IMR-90 (cell line): Measurements from ENCODE around the gene ORC2. TPM values are rescaled to one million over a fixed set of nuclear protein-coding genes. Genes with fewer than 3 reads are reported as not detected.

Source experiments
- ATAC-seq: fragments of 200-7000 bp; cut with Tn5 transposase; 2 replicates; pipeline ENCODE4 v1.9.1; 2020; ENCODE audit warnings: low read depth, mild to moderate bottlenecking, moderate library complexity
- BruUV-seq: library from RNA; stranded (reverse); fragments of 400-500 nt; replicated peaks from 2 replicates; lab custom pipeline; 2021; lab: Mats Ljungman, UMichigan
- CTCF ChIA-PET: fragments of 300-600 bp; formaldehyde crosslinking; extraction: SDS; loops from one replicate; lab custom pipeline; 2021; ENCODE audit warnings: antibody characterized with exemption; lab: Yijun Ruan, JAX
- POLR2A ChIA-PET: fragments of 300-600 bp; sonication (Branson Sonifier 250); formaldehyde crosslinking; loops from one replicate; lab custom pipeline; 2022; ENCODE audit warnings: antibody characterized with exemption; ENCODE audit not compliant: unreplicated experiment; lab: Charles Lee
- DNase-seq: peaks from one replicate; pipeline ENCODE4 v3.0.0; 2013
- H2AFZ ChIP-seq: replicated peaks from 2 replicates; pipeline ENCODE3; 2013; ENCODE audit warnings: low read length, mild to moderate bottlenecking; ENCODE audit not compliant: poor library complexity
- H2AK5ac ChIP-seq: 2 replicates; pipeline ENCODE4 v1.6.1; 2013; ENCODE audit warnings: low read depth, low read length, inconsistent platforms
- H2AK9ac ChIP-seq: replicated peaks from 2 replicates; pipeline ENCODE3; 2013; ENCODE audit warnings: mild to moderate bottlenecking, low read depth, low read length, moderate library complexity; ENCODE audit not compliant: poor library complexity
- H2BK120ac ChIP-seq: 2 replicates; pipeline ENCODE4 v1.6.1; 2013; ENCODE audit warnings: low read depth, low read length, inconsistent platforms
- H2BK15ac ChIP-seq: 3 replicates; pipeline ENCODE4 v1.6.1; 2013; ENCODE audit warnings: low read depth, low read length, inconsistent platforms
- H2BK20ac ChIP-seq: 2 replicates; pipeline ENCODE4 v1.6.1; 2013; ENCODE audit warnings: low read depth, mild to moderate bottlenecking, inconsistent platforms, low read length, moderate library complexity
- H2BK5ac ChIP-seq: 2 replicates; pipeline ENCODE4 v1.6.1; 2013; ENCODE audit warnings: mild to moderate bottlenecking, low read depth, low read length, inconsistent platforms; ENCODE audit not compliant: poor library complexity, severe bottlenecking
- H3K14ac ChIP-seq: replicated peaks from 2 replicates; pipeline ENCODE4 v1.6.1; 2013; ENCODE audit warnings: low read depth, low read length, inconsistent platforms
- H3K18ac ChIP-seq: 2 replicates; pipeline ENCODE4 v1.6.1; 2013; ENCODE audit warnings: low read depth, low read length, control low read depth
- H3K23ac ChIP-seq: 2 replicates; pipeline ENCODE4 v1.6.1; 2013; ENCODE audit warnings: low read depth, low read length, inconsistent platforms
- H3K27ac ChIP-seq: 2 replicates; pipeline ENCODE4 v1.5.1; 2013; ENCODE audit warnings: mild to moderate bottlenecking, control low read depth, low read length; ENCODE audit not compliant: insufficient read depth
- H3K27me3 ChIP-seq: 2 replicates; pipeline ENCODE4 v1.6.1; 2013; ENCODE audit warnings: low read length; ENCODE audit not compliant: control insufficient read depth, insufficient read depth
- H3K36me3 ChIP-seq: 2 replicates; pipeline ENCODE4 v1.6.1; 2013; ENCODE audit warnings: low read length, mixed read lengths; ENCODE audit not compliant: control insufficient read depth, insufficient read depth
- H3K4ac ChIP-seq: 2 replicates; pipeline ENCODE4 v1.6.1; 2013; ENCODE audit warnings: low read depth, low read length, inconsistent platforms
- H3K4me1 ChIP-seq: 2 replicates; pipeline ENCODE4 v1.6.1; 2013; ENCODE audit warnings: low read length, mixed read lengths; ENCODE audit not compliant: control insufficient read depth, insufficient read depth
- H3K4me2 ChIP-seq: 2 replicates; pipeline ENCODE4 v1.6.1; 2013; ENCODE audit warnings: low read depth, mild to moderate bottlenecking, control low read depth, low read length, moderate library complexity
- H3K4me3 ChIP-seq: 2 replicates; pipeline ENCODE4 v1.5.1; 2013; ENCODE audit warnings: low read depth, mild to moderate bottlenecking, control low read depth, low read length, moderate library complexity; ENCODE audit not compliant: insufficient read depth
- H3K56ac ChIP-seq: 2 replicates; pipeline ENCODE4 v1.6.1; 2013; ENCODE audit warnings: low read length, inconsistent platforms; ENCODE audit not compliant: insufficient read depth; ENCODE audit errors: extremely low read depth
- H3K79me1 ChIP-seq, 2 experiments: 2 replicates each; pipeline ENCODE4 v1.6.1; 2013; ENCODE audit warnings: low read length in 2 of 2, inconsistent platforms in 1 of 2, low read depth in 1 of 2
- H3K9ac ChIP-seq: 2 replicates; pipeline ENCODE4 v1.6.1; 2013; ENCODE audit warnings: low read depth, low read length, control low read depth
- H3K9me1 ChIP-seq: 2 replicates; pipeline ENCODE4 v1.6.1; 2013; ENCODE audit warnings: low read length, inconsistent platforms; ENCODE audit not compliant: insufficient read depth
- H3K9me3 ChIP-seq: 2 replicates; pipeline ENCODE4 v1.6.1; 2013; ENCODE audit warnings: low read length; ENCODE audit not compliant: control insufficient read depth, insufficient read depth
- H4K20me1 ChIP-seq: 2 replicates; pipeline ENCODE4 v1.6.1; 2013; ENCODE audit warnings: low read length, inconsistent platforms; ENCODE audit not compliant: insufficient read depth
- H4K5ac ChIP-seq: 2 replicates; pipeline ENCODE4 v1.6.1; 2013; ENCODE audit warnings: mild to moderate bottlenecking, low read depth, low read length, control low read depth
- H4K8ac ChIP-seq, 2 experiments: 2 replicates each; pipeline ENCODE4 v1.6.1; 2013; ENCODE audit warnings: low read depth in 2 of 2, low read length in 2 of 2, control low read depth in 1 of 2, inconsistent platforms in 1 of 2
- H4K91ac ChIP-seq: 2 replicates; pipeline ENCODE4 v1.6.1; 2013; ENCODE audit warnings: low read depth, low read length, inconsistent platforms; ENCODE audit not compliant: insufficient read depth
- BHLHE40 ChIP-seq: fragments of 150-350 bp; IDR thresholded peaks from 2 replicates; pipeline ENCODE4 v1.6.1; 2016; ENCODE audit warnings: mild to moderate bottlenecking, low read depth, low read length
- CEBPB ChIP-seq: IDR thresholded peaks from 2 replicates; pipeline ENCODE4 v1.6.1; 2012; ENCODE audit warnings: low read depth, low read length, improper control_type of control experiment
- ELK1 ChIP-seq: fragments of 150-350 bp; IDR thresholded peaks from 2 replicates; pipeline ENCODE4 v1.6.1; 2016; ENCODE audit warnings: low read depth, mild to moderate bottlenecking, low read length, moderate library complexity, borderline replicate concordance
- FOS ChIP-seq: fragments of 150-350 bp; IDR thresholded peaks from 2 replicates; pipeline ENCODE4 v1.6.1; 2016; ENCODE audit warnings: low read depth, low read length
- MXI1 ChIP-seq: IDR thresholded peaks from 2 replicates; pipeline ENCODE4 v1.6.1; 2012; ENCODE audit warnings: low read depth, mild to moderate bottlenecking, low read length, moderate library complexity, borderline replicate concordance
- NFE2L2 ChIP-seq: fragments of 150-350 bp; IDR thresholded peaks from 2 replicates; pipeline ENCODE4 v1.6.1; 2016; ENCODE audit warnings: low read depth, mild to moderate bottlenecking, low read length
- SMC3 ChIP-seq: fragments of 150-350 bp; IDR thresholded peaks from 2 replicates; pipeline ENCODE4 v1.6.1; 2016; ENCODE audit warnings: low read depth, mild to moderate bottlenecking, antibody characterized with exemption, low read length, moderate library complexity
- USF2 ChIP-seq: fragments of 150-350 bp; IDR thresholded peaks from 2 replicates; pipeline ENCODE4 v1.6.1; 2017; ENCODE audit warnings: mild to moderate bottlenecking, antibody characterized with exemption, low read length, low read depth
- WGBS, 2 experiments: methylation state at CpG; one replicate each; pipeline versions ENCODE4 v1.1.5 to v1.1.7; 2013; ENCODE audit warnings: missing lambda C conversion rate in 2 of 2; ENCODE audit not compliant: insufficient read length in 1 of 2; ENCODE audit errors: extremely low coverage in 2 of 2; 5-methylcytosine and 5-hydroxymethylcytosine counted together
- dilution Hi-C: fragments of 300-500 bp; cut with HindIII; formaldehyde crosslinking; loops from one replicate; pipeline ENCODE4 v1.14.3; 2018; ENCODE audit warnings: low sequenced_read_pairs; ENCODE audit not compliant: unreplicated experiment
- in situ Hi-C: fragments of 300-500 bp; cut with MboI; formaldehyde crosslinking; loops from 3 replicates; pipeline ENCODE4 v1.14.3; 2019; ENCODE audit warnings: low sequenced_read_pairs, inconsistent platforms, mixed read lengths
- intact Hi-C: fragments of 100-400 bp; cut with micrococcal nuclease; formaldehyde crosslinking; loops from 2 replicates; pipeline ENCODE4 v1.10.0; 2022
- polyA plus RNA-seq, 3 experiments: library from polyadenylated mRNA; depleted of rRNA; stranded (reverse); fragments of >200 nt; gene quantifications; 2 replicates each; pipeline ENCODE4 v1.2.3, GENCODE V29; 2012; ENCODE audit warnings: low replicate concordance in 1 of 3
- total RNA-seq: library from RNA; depleted of rRNA; stranded (reverse); fragments of >200 nt; gene quantifications from 2 replicates; pipeline ENCODE4 v1.2.3, GENCODE V29; 2012

Gene ORC2
- total and polyA plus RNA-seq, 2 of the 4 experiments (the other 2 are of a cell fraction), result 4.4 to 10.0 TPM

- H3K4me2 ChIP-seq, result peak overlapping the region; percentile 46; the same call in 1 of the 2 replicates
These were observed 22.3 kb upstream of the ORC2 start for GRCh38 chr2:200985799-200986198.

More at GRCh38 chr2:200985799-200986198, 22.3 kb upstream of the ORC2 start:
- no peak overlapping the region for H2AFZ ChIP-seq
- ATAC-seq (peak; percentile 80), DNase-seq (peak; percentile 84)
- ChIA-PET POLR2A (no interaction called here), CTCF (no interaction called here)
- H4K8ac ChIP-seq, result no peak overlapping the region
- no peak overlapping the region for H2BK15ac ChIP-seq
- TF ChIP-seq SMC3, result no peak
- no peak for TF ChIP-seq USF2
- no peak for TF ChIP-seq BHLHE40
- no peak for TF ChIP-seq CEBPB
- TF ChIP-seq ELK1, result no peak
- no peak for TF ChIP-seq NFE2L2
- no peak for TF ChIP-seq FOS
- TF ChIP-seq MXI1, result no peak
- intact Hi-C loops (loop anchor here (5.0 kb wide), 1 partner anchor 37 kb away; no protein-coding TSS in a partner anchor), in situ Hi-C loops (no loop called here), dilution Hi-C loops (no loop called here)
- no peaks in the 10 kb centered on the region for H3K9me3 ChIP-seq
- no peak overlapping the region for H2BK20ac ChIP-seq
- no peak overlapping the region for H3K4ac ChIP-seq
- H3K4me3 ChIP-seq, result no peak overlapping the region
- H3K36me3 ChIP-seq, result peaks cover 12% of the 10 kb centered on the region
- no peaks in the 10 kb centered on the region for H4K20me1 ChIP-seq
- H3K27me3 ChIP-seq, result no peaks in the 10 kb centered on the region
- no peak overlapping the region for H2AK9ac ChIP-seq
- no peak overlapping the region for H2AK5ac ChIP-seq
- H4K5ac ChIP-seq, result no peak overlapping the region
- no peak overlapping the region for H3K56ac ChIP-seq
- H3K4me1 ChIP-seq, result peaks cover 12% of the 10 kb centered on the region
- no CpG with 5 or more reads among the region's 2 CpGs for WGBS, 2 experiments
- no peak overlapping the region for H4K91ac ChIP-seq
- H3K23ac ChIP-seq, result no peak overlapping the region
- no peak overlapping the region for H3K27ac ChIP-seq
- H3K79me1 ChIP-seq, result peaks cover 5 to 16% of the 10 kb centered on the region in 2 experiments; a peak in 2 of 4 replicates
- BruUV-seq, result no TSS peak
- H3K9ac ChIP-seq, result no peak overlapping the region
- H2BK120ac ChIP-seq, result no peak overlapping the region
- H3K18ac ChIP-seq, result no peak overlapping the region; the same call in 1 of the 2 replicates
- no peak overlapping the region for H3K14ac ChIP-seq
- H2BK5ac ChIP-seq, result peak overlapping the region; percentile 87
- H3K9me1 ChIP-seq, result peaks cover 16% of the 10 kb centered on the region; the same call in 1 of the 2 replicates
